Hepatocyte (in vitro differentiated cells): Measurements from ENCODE around the gene PKN2. TPM values are rescaled to one million over a fixed set of nuclear protein-coding genes. Genes with fewer than 3 reads are reported as not detected.

Experiments
- DNase-seq: peaks from one replicate; pipeline ENCODE4 v3.0.0-alpha.2; 2016; ENCODE audit warnings: low spot score
- H2AFZ ChIP-seq: fragments of 200-600 bp; sonication (generic); 2 replicates; pipeline ENCODE4 v1.6.0; 2016; ENCODE audit warnings: antibody characterized with exemption, mild to moderate bottlenecking
- H3K27ac ChIP-seq: fragments of 200-600 bp; sonication (generic); 2 replicates; pipeline ENCODE4 v1.5.1; 2016; ENCODE audit warnings: mild to moderate bottlenecking
- H3K27me3 ChIP-seq: fragments of 200-600 bp; sonication (generic); 2 replicates; pipeline ENCODE4 v1.6.1; 2016
- H3K36me3 ChIP-seq: fragments of 200-600 bp; sonication (generic); replicated peaks from 2 replicates; pipeline ENCODE4 v1.5.1; 2016; ENCODE audit warnings: low read depth; ENCODE audit not compliant: insufficient read depth
- H3K4me1 ChIP-seq: fragments of 200-600 bp; sonication (generic); 2 replicates; pipeline ENCODE4 v1.5.1; 2016; ENCODE audit warnings: mild to moderate bottlenecking, moderate library complexity; ENCODE audit not compliant: insufficient read depth
- H3K4me2 ChIP-seq: fragments of 200-600 bp; sonication (generic); 2 replicates; pipeline ENCODE4 v1.6.0; 2016
- H3K4me3 ChIP-seq: fragments of 200-600 bp; sonication (generic); 2 replicates; pipeline ENCODE4 v1.5.1; 2016; ENCODE audit warnings: mild to moderate bottlenecking
- H3K79me2 ChIP-seq: fragments of 200-600 bp; sonication (generic); 2 replicates; pipeline ENCODE4 v1.6.0; 2017; ENCODE audit warnings: mild to moderate bottlenecking
- H3K9me2 ChIP-seq: fragments of 200-600 bp; sonication (generic); replicated peaks from 2 replicates; pipeline ENCODE4 v1.6.0; 2017; ENCODE audit warnings: mild to moderate bottlenecking; ENCODE audit not compliant: insufficient read depth
- H3K9me3 ChIP-seq: fragments of 200-600 bp; sonication (generic); 2 replicates; pipeline ENCODE4 v1.5.1; 2016; ENCODE audit warnings: low read depth, mild to moderate bottlenecking
- H4K20me1 ChIP-seq: fragments of 200-600 bp; sonication (generic); 2 replicates; pipeline ENCODE4 v1.6.0; 2016; ENCODE audit warnings: mild to moderate bottlenecking; ENCODE audit not compliant: insufficient read depth, poor library complexity, severe bottlenecking
- EZH2 ChIP-seq: fragments of 200-600 bp; sonication (generic); IDR thresholded peaks from 2 replicates; pipeline ENCODE4 v1.6.1; 2016; ENCODE audit warnings: antibody characterized with exemption, mild to moderate bottlenecking, borderline replicate concordance
- EZH2phosphoT487 ChIP-seq: fragments of 200-600 bp; sonication (generic); IDR thresholded peaks from one replicate; pipeline ENCODE4 v1.6.1; 2018; ENCODE audit warnings: antibody characterized with exemption, mild to moderate bottlenecking, low read depth, moderate library complexity; ENCODE audit not compliant: unreplicated experiment, severe bottlenecking
- WGBS: methylation state at CpG from one replicate; pipeline ENCODE4 v1.1.6; 2016; ENCODE audit warnings: low lambda C conversion rate; ENCODE audit errors: missing lambda C conversion rate; 5-methylcytosine and 5-hydroxymethylcytosine counted together
- polyA plus RNA-seq: library from polyadenylated mRNA; unstranded; fragments of >200 nt; fragmentation: Nextera tagmentation; extraction: Ambion mirVana; gene quantifications from 2 replicates; pipeline ENCODE4 v1.2.1, GENCODE V29; 2016
- total RNA-seq: library from RNA; depleted of rRNA; stranded (reverse); fragments of >200 nt; gene quantifications from 2 replicates; pipeline ENCODE4 v1.2.3, GENCODE V29; 2014
- TF ChIP-seq, protein P1 (sequence below): fragments of 200-600 bp; sonication (generic); IDR thresholded peaks from 2 replicates; pipeline ENCODE4 v1.5.1; 2016; ENCODE audit warnings: antibody characterized with exemption, mild to moderate bottlenecking; ENCODE audit not compliant: poor library complexity

PKN2 gene
- total and polyA plus RNA-seq, 2 experiments from 2014 or later = 16.4 to 54.0 TPM

DNA sequence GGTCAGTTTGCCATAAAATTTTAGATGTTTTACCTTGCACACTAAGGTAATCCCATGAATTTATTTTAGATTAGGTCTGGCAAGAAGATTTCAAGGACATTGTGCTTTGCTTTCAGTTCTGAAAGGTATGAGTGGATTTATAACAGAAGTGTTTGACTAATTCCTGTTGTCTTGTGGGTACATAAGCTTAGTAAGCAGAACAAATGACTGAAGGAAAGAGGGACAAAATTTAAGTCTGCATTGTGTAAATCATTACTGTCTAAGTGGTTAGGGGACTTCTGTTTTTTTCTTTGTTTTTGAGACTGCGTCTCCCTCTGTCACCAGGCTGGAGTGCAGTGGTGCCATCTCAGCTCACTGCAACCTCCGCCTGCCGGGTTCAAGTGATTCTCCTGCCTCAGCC, 60.1 kb downstream of the PKN2 start:
- H3K4me2 ChIP-seq = no peak overlapping the region

DNA sequence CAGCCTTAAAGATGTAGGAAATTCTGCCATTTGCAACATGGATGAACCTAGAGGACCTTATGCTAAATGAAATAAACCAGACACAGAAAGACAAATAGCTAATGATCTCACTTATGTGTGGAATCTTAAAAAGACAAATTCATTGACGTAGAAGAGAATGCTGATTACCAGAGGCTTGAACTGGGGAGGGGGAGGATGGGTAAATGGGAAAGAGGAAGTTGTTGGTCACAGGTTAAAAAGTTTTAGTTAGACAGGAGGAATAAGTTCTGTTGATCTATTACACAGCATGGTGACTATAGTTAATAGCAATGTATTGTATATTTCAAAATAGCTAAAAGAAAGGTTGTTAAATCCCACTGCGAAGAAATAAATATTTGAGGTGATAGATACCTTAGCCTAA, 62.8 kb downstream of the PKN2 start:
- DNase-seq = no peak
- TF ChIP-seq, protein P1, sequence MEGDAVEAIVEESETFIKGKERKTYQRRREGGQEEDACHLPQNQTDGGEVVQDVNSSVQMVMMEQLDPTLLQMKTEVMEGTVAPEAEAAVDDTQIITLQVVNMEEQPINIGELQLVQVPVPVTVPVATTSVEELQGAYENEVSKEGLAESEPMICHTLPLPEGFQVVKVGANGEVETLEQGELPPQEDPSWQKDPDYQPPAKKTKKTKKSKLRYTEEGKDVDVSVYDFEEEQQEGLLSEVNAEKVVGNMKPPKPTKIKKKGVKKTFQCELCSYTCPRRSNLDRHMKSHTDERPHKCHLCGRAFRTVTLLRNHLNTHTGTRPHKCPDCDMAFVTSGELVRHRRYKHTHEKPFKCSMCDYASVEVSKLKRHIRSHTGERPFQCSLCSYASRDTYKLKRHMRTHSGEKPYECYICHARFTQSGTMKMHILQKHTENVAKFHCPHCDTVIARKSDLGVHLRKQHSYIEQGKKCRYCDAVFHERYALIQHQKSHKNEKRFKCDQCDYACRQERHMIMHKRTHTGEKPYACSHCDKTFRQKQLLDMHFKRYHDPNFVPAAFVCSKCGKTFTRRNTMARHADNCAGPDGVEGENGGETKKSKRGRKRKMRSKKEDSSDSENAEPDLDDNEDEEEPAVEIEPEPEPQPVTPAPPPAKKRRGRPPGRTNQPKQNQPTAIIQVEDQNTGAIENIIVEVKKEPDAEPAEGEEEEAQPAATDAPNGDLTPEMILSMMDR = no peak
- no peak for TF ChIP-seq EZH2phosphoT487
- no peak for TF ChIP-seq EZH2
- no peaks in the 10 kb centered on the region for H3K9me3 ChIP-seq
- peaks cover 17% of the 10 kb centered on the region for H3K79me2 ChIP-seq
- H3K27me3 ChIP-seq = no peaks in the 10 kb centered on the region
- H3K36me3 ChIP-seq = no peaks in the 10 kb centered on the region
- H3K4me2 ChIP-seq = no peak overlapping the region
- no peaks in the 10 kb centered on the region for H3K9me2 ChIP-seq
- no peaks in the 10 kb centered on the region for H4K20me1 ChIP-seq
- H3K4me3 ChIP-seq = no peak overlapping the region
- 87% methylated on average over 2 of the region's 2 CpGs for WGBS
- H2AFZ ChIP-seq = no peak overlapping the region
- H3K4me1 ChIP-seq = no peaks in the 10 kb centered on the region
- H3K27ac ChIP-seq = no peak overlapping the region

More for the DNA sequence above, 60.1 kb downstream of the PKN2 start:
- H3K27me3 ChIP-seq = no peaks in the 10 kb centered on the region
- H3K9me3 ChIP-seq = no peaks in the 10 kb centered on the region
- no peaks in the 10 kb centered on the region for H3K4me1 ChIP-seq
- H2AFZ ChIP-seq = no peak overlapping the region
- H3K79me2 ChIP-seq = peaks cover 27% of the 10 kb centered on the region
- no peak for DNase-seq
- H4K20me1 ChIP-seq = no peaks in the 10 kb centered on the region
- no peak overlapping the region for H3K4me3 ChIP-seq
- H3K36me3 ChIP-seq = no peaks in the 10 kb centered on the region
- no peaks in the 10 kb centered on the region for H3K9me2 ChIP-seq
- TF ChIP-seq EZH2phosphoT487 (no peak), EZH2 (no peak)
- TF ChIP-seq, protein P1 = no peak
- WGBS = 98% methylated on average over 3 of the region's 3 CpGs
- no peak overlapping the region for H3K27ac ChIP-seq

DNA sequence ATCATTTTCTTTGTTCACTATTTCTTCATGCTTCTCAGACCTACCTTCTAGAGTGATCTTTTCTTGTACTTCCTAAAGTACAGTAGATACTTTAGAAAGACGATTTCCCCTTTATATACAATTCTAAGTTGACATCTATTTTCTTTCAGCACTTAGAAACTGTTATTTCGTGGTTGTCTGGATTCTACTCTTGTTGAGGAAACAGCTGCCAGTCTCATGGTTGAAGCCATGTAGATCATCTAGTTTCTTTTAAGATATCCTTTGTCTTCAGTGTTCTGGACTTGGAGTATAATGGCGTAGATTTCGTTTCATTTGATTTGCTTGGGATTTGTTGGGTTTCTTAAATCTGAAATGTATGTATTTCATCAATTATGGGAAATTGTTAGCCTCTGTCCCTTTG, 67.6 kb downstream of the PKN2 start:
- H3K27me3 ChIP-seq = no peaks in the 10 kb centered on the region
- no peaks in the 10 kb centered on the region for H3K4me1 ChIP-seq
- H2AFZ ChIP-seq = no peak overlapping the region
- H3K9me2 ChIP-seq = no peaks in the 10 kb centered on the region
- DNase-seq = no peak
- H3K79me2 ChIP-seq = peaks cover 25% of the 10 kb centered on the region
- H3K4me3 ChIP-seq = no peak overlapping the region
- no peaks in the 10 kb centered on the region for H4K20me1 ChIP-seq
- H3K36me3 ChIP-seq = no peaks in the 10 kb centered on the region
- H3K27ac ChIP-seq = no peak overlapping the region
- 98% methylated on average over 4 of the region's 4 CpGs for WGBS
- no peak for TF ChIP-seq EZH2phosphoT487
- TF ChIP-seq EZH2 = no peak
- TF ChIP-seq, protein P1 = no peak
- H3K9me3 ChIP-seq = no peaks in the 10 kb centered on the region
- no peak overlapping the region for H3K4me2 ChIP-seq

DNA sequence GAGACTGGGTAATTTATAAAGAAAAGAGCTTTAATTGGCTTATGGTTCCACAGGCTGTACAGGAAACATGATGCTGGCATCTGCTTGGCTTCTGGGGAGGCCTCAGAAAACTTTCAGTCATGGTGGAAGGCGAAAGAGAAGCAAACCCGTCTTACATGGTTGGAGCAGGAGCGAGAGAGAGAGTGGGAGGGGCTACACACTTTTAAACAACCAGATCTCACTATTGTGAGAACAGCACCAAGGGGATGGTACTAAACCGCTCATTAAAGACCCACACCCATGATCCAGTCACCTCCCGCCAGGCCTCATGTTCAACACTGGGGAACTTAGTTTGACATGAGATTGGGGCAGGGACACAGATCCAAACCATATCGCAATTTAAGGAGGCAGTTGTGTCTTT, 69.4 kb downstream of the PKN2 start:
- Histone ChIP-seq H4K20me1 (no peaks in the 10 kb centered on the region), H2AFZ (no peak overlapping the region), H3K9me3 (no peaks in the 10 kb centered on the region), H3K27me3 (no peaks in the 10 kb centered on the region), H3K4me3 (no peak overlapping the region), H3K9me2 (no peaks in the 10 kb centered on the region), H3K4me2 (no peak overlapping the region), H3K36me3 (no peaks in the 10 kb centered on the region), H3K27ac (no peak overlapping the region), H3K4me1 (no peaks in the 10 kb centered on the region), H3K79me2 (peaks cover 20% of the 10 kb centered on the region)
- no peak for DNase-seq
- TF ChIP-seq EZH2phosphoT487 = no peak
- no peak for TF ChIP-seq EZH2
- TF ChIP-seq, protein P1 = no peak
- 96% methylated on average over 6 of the region's 6 CpGs for WGBS
